GM19438 (cell line): ENCODE results near the gene RALGAPB.
"Not testable (repeated sequence)": the region's sequence is repeated elsewhere in the genome, so short reads cannot be mapped to it uniquely, and the experiment has no call there.

Source experiments
- ATAC-seq: cut with Tn5 transposase; IDR thresholded peaks from one replicate; pipeline ENCODE4 v1.9.1; 2021; ENCODE audit warnings: low read depth; ENCODE audit not compliant: unreplicated experiment

Gene RALGAPB

GRCh38 chr20:38479596-38479995, 7.0 kb downstream of the RALGAPB start:
- no peak for ATAC-seq

DNA sequence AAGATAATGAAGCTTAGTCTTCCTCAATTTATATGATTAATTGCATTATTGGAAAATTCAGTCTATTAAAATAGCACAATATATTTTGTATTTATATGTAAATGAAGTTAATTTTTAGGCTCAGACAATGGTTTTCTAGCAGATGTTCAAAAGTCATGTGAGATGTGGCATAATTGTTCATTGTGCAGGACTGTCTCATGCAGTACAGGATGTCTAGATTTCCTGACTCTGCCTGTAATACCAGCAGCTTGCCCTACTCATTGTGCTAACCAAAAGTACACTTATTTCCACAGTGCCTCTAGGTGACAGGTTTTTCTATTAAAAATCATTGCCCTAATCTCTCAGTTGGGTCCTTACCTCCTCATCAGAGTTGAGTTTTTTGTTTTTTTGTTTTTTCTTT, 12.4 kb downstream of the RALGAPB start:
- no peak for ATAC-seq

DNA sequence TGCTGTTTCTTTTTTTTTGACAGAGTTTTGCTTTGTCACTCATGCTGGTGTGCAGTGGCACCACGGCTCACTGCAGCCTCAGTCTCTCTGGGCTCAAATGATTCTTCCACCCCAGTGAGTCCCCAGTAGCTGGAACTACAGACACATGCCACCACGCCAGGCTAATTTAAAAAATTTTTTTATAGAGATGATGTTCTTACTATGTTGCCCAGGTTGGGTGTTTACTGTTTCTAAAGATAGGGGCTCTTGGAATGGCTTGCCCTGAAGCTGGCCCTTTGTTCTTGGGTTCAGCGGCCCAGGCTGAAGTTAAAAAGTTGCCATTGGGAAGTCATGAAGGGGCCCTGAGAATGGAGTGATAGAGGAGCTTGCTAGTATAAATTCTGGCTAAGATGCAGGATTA, 16.5 kb downstream of the RALGAPB start:
- ATAC-seq = no peak

DNA sequence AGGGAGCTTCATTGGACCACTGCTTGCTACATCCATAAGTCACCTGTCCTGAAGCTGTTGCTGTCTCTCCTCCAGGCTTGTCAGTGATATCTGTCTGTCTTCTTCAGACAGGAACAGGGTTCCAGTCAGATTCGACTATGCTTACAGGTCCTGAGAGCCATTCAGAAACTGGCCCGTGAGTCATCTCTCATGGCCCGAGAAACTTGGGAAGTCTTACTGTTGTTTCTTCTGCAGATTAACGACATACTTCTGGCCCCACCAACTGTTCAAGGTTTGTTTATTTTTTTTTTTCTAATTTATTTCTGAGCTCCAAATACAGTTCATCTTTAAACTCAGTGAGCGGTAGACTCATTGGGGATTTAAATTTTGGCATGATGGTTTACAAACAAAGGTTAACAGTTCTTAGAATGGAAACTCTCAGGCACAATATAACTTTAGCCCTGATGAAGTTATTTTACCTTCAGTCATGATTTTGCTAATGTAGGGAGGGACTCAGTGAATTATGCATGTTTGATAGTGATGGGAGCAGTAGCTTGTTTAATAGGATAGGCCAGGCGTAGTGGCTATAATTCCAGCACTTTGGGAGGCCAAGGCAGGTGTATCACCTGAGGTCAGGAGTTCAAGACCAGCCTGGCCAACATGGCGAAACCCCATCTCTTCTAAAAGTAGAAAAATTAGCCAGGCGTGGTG, 24.7 kb downstream of the RALGAPB start:
- ATAC-seq = no peak

- no peak for ATAC-seq
These were observed 26.3 kb downstream of the RALGAPB start for GRCh38 chr20:38498909-38499308.

DNA sequence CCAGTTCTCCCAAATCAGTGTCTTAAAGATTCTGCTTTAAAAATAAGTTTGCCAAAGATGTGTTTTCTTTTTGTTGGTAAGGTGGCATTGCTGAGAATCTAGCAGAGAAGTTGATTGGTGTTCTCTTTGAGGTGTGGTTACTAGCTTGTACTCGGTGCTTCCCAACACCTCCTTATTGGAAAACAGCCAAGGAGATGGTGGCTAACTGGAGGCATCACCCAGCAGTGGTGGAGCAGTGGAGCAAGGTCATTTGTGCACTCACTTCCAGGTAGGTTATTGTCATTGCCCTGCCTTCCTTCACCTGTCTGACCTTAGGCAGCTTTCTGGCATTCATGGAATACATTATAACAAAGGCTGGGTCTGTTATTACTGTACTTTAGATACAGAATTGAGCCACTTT, 26.7 kb downstream of the RALGAPB start:
- no peak for ATAC-seq

GRCh38 chr20:38501858-38502436, 29.3 kb downstream of the RALGAPB start:
- no peak for ATAC-seq

- ATAC-seq = no peak
These were observed 31.9 kb downstream of the RALGAPB start for GRCh38 chr20:38504368-38505090.

GRCh38 chr20:38505091-38505455, 32.4 kb downstream of the RALGAPB start:
- ATAC-seq = no peak

DNA sequence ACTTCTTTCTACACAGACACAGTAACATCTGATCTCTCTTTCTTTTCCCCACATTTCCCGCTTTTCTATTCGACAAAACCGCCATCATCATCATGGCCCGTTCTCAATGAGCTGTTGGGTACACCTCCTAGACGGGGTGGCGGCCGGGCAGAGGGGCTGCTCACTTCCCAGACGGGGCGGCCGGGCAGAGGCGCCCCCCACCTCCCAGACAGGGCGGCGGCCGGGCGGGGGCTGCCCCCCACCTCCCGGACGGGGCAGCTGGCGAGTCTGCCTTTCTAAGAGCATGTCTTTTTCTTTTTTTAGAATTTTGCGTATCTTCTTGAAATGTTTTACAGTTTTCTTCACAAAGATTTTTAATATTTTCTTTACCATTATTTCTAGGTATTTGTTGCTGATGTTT, 39.1 kb downstream of the RALGAPB start:
- ATAC-seq = not testable (repeated sequence)

GRCh38 chr20:38514185-38514584, 41.5 kb downstream of the RALGAPB start:
- ATAC-seq = no peak

GRCh38 chr20:38514947-38515346, 42.3 kb downstream of the RALGAPB start:
- ATAC-seq = no peak

GRCh38 chr20:38515631-38516030, 43.0 kb downstream of the RALGAPB start:
- no peak for ATAC-seq

DNA sequence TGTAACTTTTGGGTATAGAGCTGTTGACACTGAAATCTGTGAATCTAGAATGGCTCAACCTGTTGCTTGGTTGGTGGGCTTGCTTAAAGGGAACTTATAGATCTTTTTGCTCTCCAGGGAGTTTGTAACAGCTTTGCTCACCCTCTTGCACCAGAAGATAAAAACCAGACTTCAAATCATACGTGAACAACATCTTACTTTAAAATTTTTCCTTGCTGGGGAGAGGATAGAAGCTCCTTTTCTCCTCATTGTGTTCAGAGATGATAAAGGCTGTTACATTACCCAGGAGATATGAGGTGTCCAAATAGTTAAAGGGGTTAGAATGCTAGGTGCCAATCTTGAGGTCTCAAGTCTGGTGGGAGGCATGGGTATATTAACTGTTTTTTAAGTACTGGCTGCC, 46.8 kb downstream of the RALGAPB start:
- ATAC-seq = no peak

- ATAC-seq = no peak
These were observed 47.6 kb downstream of the RALGAPB start for GRCh38 chr20:38520261-38520660.

GRCh38 chr20:38523697-38524096, 51.1 kb downstream of the RALGAPB start:
- ATAC-seq = no peak

DNA sequence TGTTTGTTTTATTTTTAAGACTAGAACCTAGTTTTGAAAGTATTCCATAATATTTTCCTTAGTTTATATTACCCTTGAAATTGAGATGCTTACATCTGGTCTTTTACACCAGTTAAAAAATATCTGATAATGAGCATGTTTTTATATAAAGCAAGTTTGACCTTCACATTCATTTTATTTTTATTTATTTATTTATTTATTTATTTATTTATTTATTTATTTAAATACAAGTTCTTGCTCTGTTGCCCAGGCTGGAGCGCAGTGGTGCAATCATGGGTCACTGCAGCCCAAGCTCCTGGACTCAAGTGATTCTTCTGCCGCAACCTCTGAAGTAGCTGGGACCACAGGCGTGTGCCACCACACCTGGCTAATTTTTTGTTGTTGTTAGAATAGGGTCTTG, 55.5 kb downstream of the RALGAPB start:
- no peak for ATAC-seq

- ATAC-seq = no peak
These were observed 58.4 kb downstream of the RALGAPB start for GRCh38 chr20:38531021-38531420.

DNA sequence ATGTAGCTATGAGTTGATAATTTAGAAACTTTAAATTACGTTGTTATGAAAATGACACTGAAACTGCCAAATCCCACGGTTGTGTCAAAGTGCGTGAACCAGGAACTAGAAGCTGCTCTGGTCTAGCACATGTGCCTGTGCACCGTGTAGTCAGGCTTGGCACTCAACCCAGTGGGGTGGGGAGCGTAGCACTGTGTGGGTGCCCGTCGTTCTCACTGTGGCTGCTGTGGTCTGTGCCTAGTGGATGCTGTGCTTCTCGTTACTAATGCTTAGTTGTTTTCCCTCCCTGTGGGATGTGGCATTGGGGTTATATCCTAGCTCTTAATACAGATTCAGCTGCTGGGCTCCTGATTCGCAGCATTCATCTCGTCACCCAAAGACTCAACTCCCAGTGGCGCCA, 62.1 kb downstream of the RALGAPB start:
- ATAC-seq = no peak

DNA sequence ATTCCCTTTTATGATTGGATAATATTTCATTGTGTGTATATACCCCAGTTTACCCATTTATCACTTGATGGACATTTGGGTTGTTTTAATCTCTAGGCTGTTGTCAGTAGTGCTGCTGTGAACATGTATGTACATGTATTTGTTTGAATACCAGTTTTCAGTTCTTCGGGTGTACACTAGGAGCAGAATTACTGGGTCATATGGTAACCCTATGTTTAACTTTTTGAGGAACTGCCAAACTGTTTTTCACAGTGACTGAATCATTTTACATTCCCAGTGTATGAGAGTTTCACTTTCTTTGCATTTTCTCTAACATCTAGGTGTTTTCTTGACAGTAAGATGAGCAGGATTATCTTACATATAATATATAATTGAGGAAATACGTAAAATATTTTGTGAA, 63.7 kb downstream of the RALGAPB start:
- no peak for ATAC-seq

GRCh38 chr20:38537176-38537575, 64.5 kb downstream of the RALGAPB start:
- ATAC-seq = no peak

DNA sequence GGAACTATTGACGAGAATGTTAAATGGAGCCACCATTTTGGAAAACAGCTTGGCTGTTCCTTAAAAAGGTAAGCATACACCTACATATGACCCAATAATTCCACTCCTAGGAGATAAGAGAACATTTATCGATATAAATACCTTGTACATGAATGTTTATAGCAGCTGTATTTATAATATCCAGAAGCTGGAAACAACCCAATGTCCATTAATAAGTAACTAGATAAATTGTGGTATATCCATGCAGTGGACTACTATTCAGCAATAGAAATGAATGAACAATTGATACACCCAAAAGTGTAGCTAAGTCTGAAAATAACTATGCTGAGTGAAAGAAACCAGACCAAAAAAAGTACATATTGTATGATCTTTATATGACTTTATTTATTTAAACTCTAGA, 66.1 kb downstream of the RALGAPB start:
- ATAC-seq = no peak
